Measurements from ENCODE around the gene ATP8B4.

GRCh38 chr15:49817100-49817499, 301.9 kb downstream of the ATP8B4 start:
- no peak for TF ChIP-seq CTCF (IDR thresholded peaks at IDR 0.05)
- no peak for TF ChIP-seq POLR2A (IDR thresholded peaks at IDR 0.05)
